Neutrophil (primary cell): Measurements from ENCODE around the gene NUPR1.

Source experiments
- H3K27ac ChIP-seq: fragments of 200-600 bp; sonication (generic); 2 replicates; pipeline ENCODE4 v1.5.1; 2016; ENCODE audit warnings: mild to moderate bottlenecking, moderate library complexity
- H3K27me3 ChIP-seq: fragments of 200-600 bp; sonication (generic); 2 replicates; pipeline ENCODE4 v1.6.0; 2016; ENCODE audit warnings: mild to moderate bottlenecking
- H3K36me3 ChIP-seq: fragments of 200-600 bp; sonication (generic); 2 replicates; pipeline ENCODE4 v1.5.1; 2017
- H3K4me1 ChIP-seq, 2 experiments: fragments of 200-600 bp in 1 of 2; sonication (generic) in 1 of 2; 1 replicate in 1 of 2; 2 replicates in 1 of 2; pipeline versions ENCODE4 v1.5.1 to v1.6.1; 2013 to 2016; ENCODE audit warnings: low read depth in 1 of 2, low read length in 1 of 2, mild to moderate bottlenecking in 1 of 2, moderate library complexity in 1 of 2; ENCODE audit not compliant: control insufficient read depth in 1 of 2, insufficient read depth in 1 of 2
- H3K4me3 ChIP-seq, 2 experiments: fragments of 200-600 bp in 1 of 2; sonication (generic) in 1 of 2; 1 replicate in 1 of 2; 2 replicates in 1 of 2; pipeline ENCODE4 v1.5.1; 2013 to 2016; ENCODE audit warnings: low read depth in 1 of 2, low read length in 1 of 2, mild to moderate bottlenecking in 1 of 2, moderate library complexity in 1 of 2
- H3K9me3 ChIP-seq: fragments of 200-600 bp; sonication (generic); 2 replicates; pipeline ENCODE4 v1.5.1; 2016
- CTCF ChIP-seq: fragments of 200-600 bp; sonication (generic); IDR thresholded peaks from 2 replicates; pipeline ENCODE4 v1.5.1; 2016; ENCODE audit warnings: antibody characterized with exemption

NUPR1 gene

GRCh38 chr16:28495795-28496749 lies 42.7 kb downstream of the NUPR1 start:
- H3K27me3 ChIP-seq: no peaks in the 10 kb centered on the region
- H3K27ac ChIP-seq: peak overlapping the region; percentile 100
- no peaks in the 10 kb centered on the region for H3K9me3 ChIP-seq
- peak overlapping the region; percentile 83 to 88 for H3K4me3 ChIP-seq
- H3K36me3 ChIP-seq: peaks cover 50% of the 10 kb centered on the region
- H3K4me1 ChIP-seq: peaks cover 55 to 67% of the 10 kb centered on the region in 2 experiments
- TF ChIP-seq CTCF: no peak

GRCh38 chr16:28495098-28495793 lies 43.5 kb downstream of the NUPR1 start:
- Histone ChIP-seq H3K36me3 (peaks cover 42% of the 10 kb centered on the region), H3K4me3 (peak overlapping the region; percentile 83 to 88), H3K27me3 (no peaks in the 10 kb centered on the region), H3K4me1 (peaks cover 60 to 73% of the 10 kb centered on the region in 2 experiments), H3K9me3 (no peaks in the 10 kb centered on the region), H3K27ac (peak overlapping the region; percentile 100)
- no peak for TF ChIP-seq CTCF

GRCh38 chr16:28494121-28494851 lies 44.5 kb downstream of the NUPR1 start, which contains the start of gene APOBR:
APOBR (plus strand) TSS chr16:28494643; CDS start chr16:28494682, 39 bp downstream.
- Histone ChIP-seq H3K27me3 (no peaks in the 10 kb centered on the region), H3K9me3 (no peaks in the 10 kb centered on the region), H3K36me3 (peaks cover 37% of the 10 kb centered on the region), H3K27ac (peak within 1 kb of the TSS; percentile 100), H3K4me1 (peaks cover 60 to 73% of the 10 kb centered on the region in 2 experiments), H3K4me3 (peak within 1 kb of the TSS; percentile 83 to 88)
- peak; percentile 32 for TF ChIP-seq CTCF

- Histone ChIP-seq H3K4me1 (peaks cover 54 to 67% of the 10 kb centered on the region in 2 experiments), H3K9me3 (no peaks in the 10 kb centered on the region), H3K27me3 (no peaks in the 10 kb centered on the region), H3K27ac (peak overlapping the region; percentile 100), H3K4me3 (peak overlapping the region; percentile 83 to 88), H3K36me3 (peaks cover 37% of the 10 kb centered on the region)
- TF ChIP-seq CTCF: no peak
Measured at GRCh38 chr16:28492511-28492910, 46.3 kb downstream of the NUPR1 start.

- H3K4me3 ChIP-seq: peak within 1 kb of the TSS; percentile 83 to 88
- TF ChIP-seq CTCF: no peak
Measured at GRCh38 chr16:28491970-28492474, 46.8 kb downstream of the NUPR1 start, which contains the start of gene CLN3. CLN3 (minus strand) TSS chr16:28492074; CDS start chr16:28491759, 315 bp downstream.

More at GRCh38 chr16:28491970-28492474, 46.8 kb downstream of the NUPR1 start, which contains the start of gene CLN3:
- H3K27ac ChIP-seq: peak within 1 kb of the TSS; percentile 100
- H3K27me3 ChIP-seq: no peaks in the 10 kb centered on the region
- peaks cover 37% of the 10 kb centered on the region for H3K36me3 ChIP-seq
- peaks cover 49 to 62% of the 10 kb centered on the region in 2 experiments for H3K4me1 ChIP-seq
- no peaks in the 10 kb centered on the region for H3K9me3 ChIP-seq
